GM21717 (cell line): ENCODE results near the gene SLC22A8.
"Not testable (repeated sequence)": the region's sequence is repeated elsewhere in the genome, so short reads cannot be mapped to it uniquely, and the experiment has no call there.

ENCODE experiments used
- ATAC-seq: cut with Tn5 transposase; IDR thresholded peaks from one replicate; pipeline ENCODE4 v1.9.1; 2021; ENCODE audit warnings: mild to moderate bottlenecking, moderate library complexity; ENCODE audit not compliant: unreplicated experiment

The SLC22A8 gene

DNA sequence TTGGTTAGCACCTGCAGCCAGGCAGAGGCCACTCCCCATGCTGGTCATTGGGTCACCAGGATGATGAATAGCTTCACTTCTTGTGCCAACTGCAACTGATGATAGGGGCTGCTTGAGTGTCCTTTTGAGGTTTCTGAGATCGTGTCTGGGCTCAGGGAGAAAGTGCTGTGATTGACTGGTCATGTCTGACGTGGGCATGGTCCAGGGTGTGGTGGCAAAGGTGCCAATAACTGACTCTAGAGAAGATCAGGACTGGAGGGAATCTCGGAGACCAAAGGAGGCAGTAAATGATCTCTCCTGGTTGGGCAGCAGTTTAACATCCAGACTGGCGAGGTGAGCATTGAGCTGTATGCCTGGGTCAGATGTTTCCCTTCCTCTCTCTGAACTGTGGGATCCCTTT lies 20.9 kb downstream of the SLC22A8 start:
- ATAC-seq, result no peak

DNA sequence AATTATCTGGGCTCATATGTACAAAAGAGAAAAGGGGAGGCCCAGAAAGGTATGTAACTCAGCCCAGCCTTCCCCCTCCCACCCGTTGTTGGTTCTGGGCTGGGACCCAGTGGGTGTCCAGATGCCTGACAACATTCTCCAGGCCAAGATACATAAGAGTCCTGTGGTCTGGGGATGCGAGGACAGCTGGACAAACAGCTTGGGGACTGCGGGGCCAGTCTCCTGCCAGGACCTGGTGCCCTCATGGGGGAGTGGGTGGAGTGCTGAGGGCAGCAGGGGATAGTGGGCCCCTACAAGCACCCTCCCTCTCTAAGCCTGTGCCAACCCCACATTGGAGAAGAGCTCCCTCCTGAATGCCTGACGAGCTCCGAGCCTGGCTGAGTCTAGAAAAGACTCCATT lies 27.4 kb downstream of the SLC22A8 start:
- ATAC-seq, result no peak

DNA sequence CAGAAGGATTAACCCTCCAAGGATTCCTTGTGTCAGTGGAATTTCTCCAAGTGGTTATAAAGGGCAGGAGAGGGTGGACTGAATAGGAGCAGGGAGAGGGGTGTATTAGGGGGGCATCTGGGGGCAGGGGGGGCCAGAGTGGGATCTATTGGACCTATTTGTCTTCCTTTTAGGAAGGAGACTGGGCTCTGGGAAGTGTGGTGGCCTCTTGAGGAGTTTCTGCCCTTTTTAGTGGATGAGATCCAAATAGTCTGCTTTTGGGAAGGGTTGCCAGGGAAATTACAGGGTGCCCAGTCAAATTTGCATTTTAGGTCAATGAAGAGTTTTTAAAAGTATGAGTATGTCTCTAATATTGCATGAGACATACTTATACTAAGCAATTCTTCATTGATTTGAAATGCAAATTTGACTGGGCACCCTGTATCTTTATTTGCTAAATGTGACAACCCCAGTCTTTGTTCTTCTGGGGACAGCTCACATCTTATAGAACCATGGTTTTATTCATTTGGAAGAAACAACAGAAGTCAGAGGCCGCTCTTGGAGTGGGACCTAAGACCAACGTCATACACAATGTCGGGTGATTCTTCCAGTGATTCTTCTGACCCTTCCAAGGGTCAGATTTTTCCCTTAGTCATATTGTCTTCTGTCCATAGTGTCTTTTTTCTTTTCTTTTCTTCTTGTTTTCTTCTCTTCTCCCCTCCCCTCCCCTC lies 30.4 kb downstream of the SLC22A8 start:
- no peak for ATAC-seq

GRCh38 chr11:62984451-62984991 lies 31.1 kb downstream of the SLC22A8 start, which contains the start of gene SLC22A6:
SLC22A6 (minus strand) TSS chr11:62984967; CDS start chr11:62984690, 277 bp downstream.
- no peak for ATAC-seq

DNA sequence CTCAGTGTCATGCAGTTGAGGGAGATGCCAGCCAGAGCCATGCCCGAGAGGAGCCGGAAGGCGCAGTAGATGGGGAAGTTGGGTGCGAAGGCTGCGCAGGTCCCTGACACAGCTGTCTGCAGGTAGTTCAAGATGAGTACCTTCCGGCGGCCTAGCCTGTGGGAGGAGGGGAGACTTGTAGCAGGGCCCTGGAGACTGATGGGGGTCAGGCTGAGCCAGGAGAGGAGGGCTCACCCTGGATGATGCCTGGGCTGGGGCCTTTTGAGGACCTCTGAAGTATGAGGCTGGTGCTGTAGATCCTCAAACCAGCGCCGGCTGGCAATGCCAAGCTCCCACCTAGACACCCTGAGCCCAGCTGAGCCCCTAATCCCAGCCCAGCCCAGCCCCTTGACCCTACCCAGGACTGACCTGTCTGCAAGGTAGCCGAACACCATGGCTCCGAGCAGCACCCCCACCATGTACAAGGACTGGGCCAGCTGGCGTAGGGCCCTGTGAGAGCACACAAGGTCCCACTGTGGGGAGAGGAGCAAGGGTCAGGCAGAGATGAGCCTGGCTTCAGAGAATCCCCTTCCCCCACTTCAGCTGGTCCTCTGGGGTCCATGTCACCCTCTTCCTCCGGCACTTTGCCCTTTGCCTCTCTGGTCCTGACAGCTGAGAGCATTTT lies 32.0 kb downstream of the SLC22A8 start:
- no peak for ATAC-seq

GRCh38 chr11:62981743-62982142 lies 33.9 kb downstream of the SLC22A8 start:
- no peak for ATAC-seq

GRCh38 chr11:62980133-62980760 lies 35.4 kb downstream of the SLC22A8 start:
- no peak for ATAC-seq

DNA sequence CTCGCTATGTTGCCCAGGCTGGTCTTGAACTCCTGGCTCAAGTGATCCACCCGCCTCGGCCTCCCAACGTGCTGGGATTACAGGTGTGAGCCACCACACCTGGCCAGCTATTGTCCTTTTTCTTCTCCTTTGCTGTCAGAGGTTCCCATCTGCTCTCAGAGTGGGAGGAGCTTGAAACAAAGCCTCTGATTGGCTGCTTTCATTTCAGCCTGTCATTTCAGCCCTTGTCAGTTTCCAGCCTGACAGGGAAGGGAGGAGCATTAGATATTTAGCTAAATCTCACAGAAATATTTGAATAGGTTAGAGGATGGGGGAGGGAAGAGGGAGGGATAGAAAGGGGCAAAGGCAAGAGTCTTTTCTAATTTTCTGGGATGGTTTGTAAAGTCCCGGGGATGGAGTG lies 39.5 kb downstream of the SLC22A8 start:
- no peak for ATAC-seq

DNA sequence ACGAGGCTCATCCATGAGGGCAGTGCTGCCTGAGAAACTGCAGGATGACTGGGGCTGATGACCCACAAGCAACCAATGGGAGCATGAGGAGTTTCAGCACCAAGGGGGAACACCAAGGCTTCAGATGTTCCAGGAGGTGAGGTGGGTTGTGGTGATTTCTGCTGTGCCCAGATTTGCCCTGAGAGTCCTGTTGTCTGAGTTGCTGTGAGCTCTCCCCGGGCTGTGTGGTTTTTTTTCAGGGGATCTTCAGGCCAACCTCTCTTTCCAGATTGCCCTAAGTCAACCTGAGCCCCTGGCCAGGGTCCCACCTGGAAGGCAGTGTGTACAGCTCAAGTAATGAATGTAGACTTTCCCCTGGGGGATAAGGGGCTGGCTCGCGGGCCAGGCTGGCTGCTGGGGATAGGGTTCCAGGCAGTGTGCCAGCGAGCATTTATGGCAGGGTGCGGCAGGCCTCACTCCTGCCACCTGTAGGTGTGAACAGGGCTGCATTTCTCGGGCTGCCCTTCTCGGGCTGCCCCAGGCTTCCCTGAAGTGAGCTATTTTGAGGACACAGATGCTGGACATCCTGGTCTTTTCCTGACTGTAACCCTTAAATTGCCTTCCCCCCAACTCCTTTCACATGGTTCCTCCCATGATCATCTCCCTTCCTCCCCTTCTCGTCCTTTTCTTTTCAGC lies 40.7 kb downstream of the SLC22A8 start:
- no peak for ATAC-seq

DNA sequence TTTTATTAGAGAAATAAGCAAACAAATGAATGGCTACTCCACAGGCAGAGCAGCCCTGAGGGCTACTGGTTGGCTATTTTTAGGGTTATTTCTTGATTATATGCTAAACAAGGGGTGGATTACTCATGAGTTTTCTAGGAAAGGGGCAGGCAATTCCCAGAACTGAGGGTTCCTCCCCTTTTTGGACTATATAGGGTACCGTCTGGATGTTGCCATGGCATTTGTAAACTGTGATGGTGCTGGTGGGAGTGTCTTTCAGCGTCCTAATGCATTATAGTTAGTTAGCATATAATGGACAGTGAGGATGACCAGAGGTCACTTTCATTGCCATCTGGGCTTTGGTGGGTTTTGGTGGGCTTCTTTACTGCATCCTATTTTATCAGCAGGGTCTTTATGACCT lies 50.1 kb downstream of the SLC22A8 start:
- no peak for ATAC-seq

GRCh38 chr11:62962391-62962790 lies 53.2 kb downstream of the SLC22A8 start:
- ATAC-seq, result no peak

GRCh38 chr11:62961017-62961570 lies 54.5 kb downstream of the SLC22A8 start:
- ATAC-seq, result no peak

DNA sequence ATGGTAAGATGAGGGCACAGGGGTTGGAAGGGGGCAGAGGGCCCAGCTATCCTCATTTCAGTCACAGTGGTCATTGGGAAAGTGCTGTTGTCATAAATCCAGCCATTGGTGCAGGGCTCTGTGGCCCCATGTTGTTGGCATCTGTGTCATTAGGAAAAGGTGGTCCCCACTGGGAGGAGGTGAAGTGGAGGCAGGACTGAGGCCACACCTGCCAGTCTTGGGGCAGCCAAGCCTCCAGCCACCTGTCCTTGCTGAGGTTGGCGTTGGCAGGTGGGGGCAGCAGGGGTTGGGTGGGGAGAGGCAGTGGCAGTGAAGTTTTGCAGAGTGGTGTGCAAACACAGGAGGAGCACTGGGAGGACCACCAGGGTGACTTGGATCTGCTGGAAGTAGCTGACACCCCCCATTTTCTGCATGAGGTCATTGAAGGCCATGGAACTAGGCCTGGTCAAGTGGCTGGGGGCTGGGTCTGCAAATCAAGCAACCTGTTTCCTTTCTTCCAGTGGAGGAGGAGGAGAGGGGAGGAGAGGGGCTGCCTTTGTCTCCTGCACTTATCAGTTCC lies 56.1 kb downstream of the SLC22A8 start:
- ATAC-seq, result no peak

DNA sequence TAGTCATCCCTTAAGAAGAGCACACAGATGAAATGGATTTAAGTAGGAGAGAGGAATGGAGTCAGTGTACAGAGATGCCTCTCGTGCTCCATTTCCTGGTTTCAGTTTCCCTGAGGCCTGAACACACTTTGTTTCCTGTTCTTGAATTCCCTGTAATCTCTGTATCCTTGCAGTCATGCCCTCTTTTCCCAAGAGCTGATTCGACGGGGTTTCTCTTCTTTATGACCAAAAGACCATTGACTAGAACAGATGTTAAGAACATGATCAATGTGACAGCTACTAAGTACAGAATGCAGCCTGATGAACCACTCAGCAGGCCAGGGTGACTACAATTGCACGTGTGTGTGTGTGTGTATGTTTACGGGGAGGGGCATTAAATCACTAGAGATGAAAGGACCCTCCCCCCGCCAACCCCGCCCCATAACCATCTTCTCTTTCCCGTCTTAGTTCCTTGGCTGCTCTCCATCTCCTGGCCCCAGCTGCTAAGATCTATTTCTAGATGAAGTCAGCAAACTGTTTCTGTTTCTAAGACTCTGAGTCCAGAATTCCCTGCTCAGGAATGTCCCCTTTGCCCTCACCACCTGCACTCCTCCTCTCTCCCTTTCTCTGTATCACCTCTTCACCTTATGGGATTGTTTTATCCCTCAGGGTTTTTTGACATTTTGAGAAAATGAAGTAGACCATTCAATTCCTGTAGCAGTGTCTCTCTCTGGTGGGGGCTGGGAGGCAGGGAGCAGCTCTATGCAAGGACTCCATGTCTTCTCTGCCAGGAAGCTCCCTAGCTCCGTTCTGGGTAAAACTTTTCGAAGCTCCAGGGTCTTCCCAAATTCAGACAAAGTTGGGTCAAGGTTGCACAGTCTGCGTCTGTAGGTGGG lies 56.9 kb downstream of the SLC22A8 start:
- ATAC-seq, result no peak

DNA sequence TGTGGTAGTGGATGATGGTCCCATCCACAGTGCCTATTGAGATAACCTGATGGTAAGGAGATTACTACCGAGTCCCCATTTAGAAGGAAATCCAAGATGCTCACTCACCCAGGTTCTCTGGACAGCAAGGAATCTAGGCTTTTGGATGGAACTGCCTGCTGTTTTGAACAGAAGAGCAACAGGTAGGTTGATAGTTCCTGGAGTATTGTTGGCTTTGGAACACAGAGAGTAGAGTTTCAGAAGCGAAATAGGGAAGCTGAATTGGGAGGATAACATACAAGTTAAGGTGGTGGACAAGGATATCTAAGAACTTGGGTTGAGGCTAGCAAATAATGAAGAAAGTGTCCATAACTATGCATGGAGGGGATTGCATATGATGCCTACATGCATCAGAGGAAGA lies 58.5 kb downstream of the SLC22A8 start:
- no peak for ATAC-seq

GRCh38 chr11:62954478-62954877 lies 61.2 kb downstream of the SLC22A8 start:
- no peak for ATAC-seq

- no peak for ATAC-seq
Observed at GRCh38 chr11:62953811-62954210, 61.8 kb downstream of the SLC22A8 start.

DNA sequence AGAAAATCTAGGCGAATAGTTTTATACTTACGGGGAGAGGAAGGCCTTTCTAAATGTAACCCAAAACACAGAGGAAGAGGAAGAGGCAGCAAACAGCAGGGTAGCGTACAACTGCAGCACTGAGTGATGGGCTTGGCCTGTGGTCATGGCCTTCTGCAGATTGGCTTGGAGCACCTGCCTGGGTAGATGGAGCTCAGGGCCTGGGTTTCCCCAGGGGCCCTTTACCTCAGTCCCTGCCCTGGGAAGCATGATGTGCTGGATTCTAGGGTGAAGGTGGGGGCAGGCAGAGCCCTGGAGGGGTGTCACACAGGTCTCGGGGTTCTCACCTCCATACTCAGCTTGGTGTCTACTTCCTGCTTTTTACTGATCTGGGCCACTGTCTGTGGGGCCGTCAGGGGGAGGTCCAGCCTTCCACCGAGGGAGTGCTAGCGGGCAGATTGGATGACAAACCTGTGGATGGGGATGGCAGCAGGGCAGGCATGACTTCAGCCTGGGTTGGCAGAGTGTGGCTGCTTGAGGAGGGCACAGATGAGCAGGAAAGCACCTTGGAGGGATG lies 66.8 kb downstream of the SLC22A8 start:
- ATAC-seq, result no peak

GRCh38 chr11:62945538-62945937 lies 70.1 kb downstream of the SLC22A8 start:
- ATAC-seq, result not testable (repeated sequence)
